ACHN (cell line): ENCODE data around the gene ANP32B.

ENCODE experiments used
- DNase-seq: peaks from one replicate; pipeline ENCODE4 v3.0.0-alpha.2; 2015
- in situ Hi-C: cut with HindIII; loops from 2 replicates; pipeline ENCODE4 v1.10.0; 2017; ENCODE audit warnings: low sequenced_read_pairs, low pct_ligation_motif_present, low pct_unique_long_range_greater_than_20kb

Gene ANP32B

DNA sequence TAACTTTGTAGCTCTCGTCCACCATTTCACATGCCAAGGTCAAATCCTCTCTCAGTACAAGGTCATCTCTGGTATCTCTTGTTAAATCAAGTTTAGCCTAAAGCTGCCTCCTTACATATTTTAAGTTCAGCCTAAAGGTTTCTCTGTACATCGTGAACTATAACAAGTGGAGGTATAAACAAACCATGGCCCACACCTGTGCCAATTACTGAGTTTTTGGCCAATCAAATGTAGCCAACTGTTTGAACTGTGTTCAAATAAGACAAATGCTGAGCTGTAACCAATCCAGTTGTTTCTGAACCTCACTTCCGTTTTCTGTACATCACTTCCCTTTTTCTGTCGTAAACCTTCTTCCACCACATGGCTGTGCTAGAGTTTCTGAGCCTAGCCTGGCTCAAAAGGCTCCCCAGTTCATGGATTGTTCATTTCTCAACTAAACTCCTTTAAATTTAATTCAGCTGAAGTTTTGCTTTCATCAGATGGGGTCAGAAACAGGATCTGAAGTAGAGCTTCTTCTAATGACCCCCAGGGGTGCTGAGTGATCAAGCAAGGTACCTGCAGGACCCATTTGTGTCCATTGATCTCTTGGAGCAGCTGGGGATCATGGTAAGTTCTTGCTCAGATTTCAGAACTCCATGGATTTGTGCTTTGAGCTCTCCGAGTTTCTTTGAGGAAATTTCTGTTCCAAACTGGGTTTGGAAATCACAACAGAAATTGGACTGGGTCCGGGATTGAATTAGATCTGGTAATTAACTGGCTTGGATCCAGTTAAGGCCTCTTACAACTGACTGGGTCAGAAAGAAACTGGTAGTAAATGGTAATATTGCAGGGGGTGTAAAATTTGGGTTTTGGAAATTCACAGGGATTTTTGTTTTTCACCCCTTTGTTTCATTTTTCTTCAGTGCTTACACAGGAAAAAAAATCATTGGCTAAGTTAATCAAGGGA is 62.4 kb downstream of the ANP32B start:
- no peak for DNase-seq
- in situ Hi-C loops = no loop called here

GRCh38 chr9:98046180-98046543 is 63.0 kb downstream of the ANP32B start:
- no peak for DNase-seq
- in situ Hi-C loops = no loop called here

- no peak for DNase-seq
- in situ Hi-C loops = no loop called here
Observed at GRCh38 chr9:98047002-98047401, 63.9 kb downstream of the ANP32B start.

GRCh38 chr9:98049288-98050072 is 66.3 kb downstream of the ANP32B start:
- in situ Hi-C loops = no loop called here
- DNase-seq = no peak

- in situ Hi-C loops = no loop called here
- no peak for DNase-seq
Observed at GRCh38 chr9:98050351-98050750, 67.2 kb downstream of the ANP32B start.

- in situ Hi-C loops = no loop called here
- DNase-seq = no peak
Observed at GRCh38 chr9:98054376-98054951, 71.3 kb downstream of the ANP32B start.

GRCh38 chr9:98056269-98057137 is 73.4 kb downstream of the ANP32B start, which contains the start of gene NANS:
NANS (plus strand) TSS chr9:98056732; CDS start chr9:98056809, 77 bp downstream.
- in situ Hi-C loops = no loop called here

DNA sequence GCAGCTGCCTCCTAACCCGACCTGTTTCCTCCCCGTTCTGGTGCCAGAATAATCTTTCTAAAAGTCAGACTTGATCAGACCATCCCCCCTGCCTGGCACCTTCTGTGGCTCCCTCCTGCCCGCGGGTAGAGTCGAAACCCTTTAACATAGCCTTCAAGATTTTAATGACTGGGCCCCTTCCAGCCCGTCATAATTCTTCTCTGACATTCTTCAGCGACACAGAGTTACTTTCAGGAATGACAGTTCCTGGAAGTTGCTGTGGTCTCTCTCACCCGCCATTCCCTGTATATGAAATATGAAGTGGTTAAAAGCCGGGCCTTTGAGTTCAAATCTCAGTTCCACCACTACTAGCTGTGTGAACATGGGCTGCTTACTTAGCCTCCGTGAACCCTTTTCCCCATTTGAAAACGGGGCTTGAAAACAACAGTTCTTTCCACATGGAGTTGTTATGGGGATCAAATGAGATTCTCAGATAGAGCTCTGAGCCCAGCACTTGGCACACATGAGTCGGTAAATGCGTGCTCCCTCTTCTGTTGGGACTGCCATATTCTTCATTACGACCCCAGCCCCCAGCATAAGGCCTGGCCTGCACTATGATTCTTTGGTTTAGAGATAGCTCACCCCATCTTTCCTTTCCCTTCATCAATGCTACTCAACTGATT is 74.1 kb downstream of the ANP32B start:
- in situ Hi-C loops = no loop called here
- DNase-seq = peak; percentile 19

More at GRCh38 chr9:98056269-98057137, 73.4 kb downstream of the ANP32B start, which contains the start of gene NANS:
- DNase-seq = peak; percentile 94

DNA sequence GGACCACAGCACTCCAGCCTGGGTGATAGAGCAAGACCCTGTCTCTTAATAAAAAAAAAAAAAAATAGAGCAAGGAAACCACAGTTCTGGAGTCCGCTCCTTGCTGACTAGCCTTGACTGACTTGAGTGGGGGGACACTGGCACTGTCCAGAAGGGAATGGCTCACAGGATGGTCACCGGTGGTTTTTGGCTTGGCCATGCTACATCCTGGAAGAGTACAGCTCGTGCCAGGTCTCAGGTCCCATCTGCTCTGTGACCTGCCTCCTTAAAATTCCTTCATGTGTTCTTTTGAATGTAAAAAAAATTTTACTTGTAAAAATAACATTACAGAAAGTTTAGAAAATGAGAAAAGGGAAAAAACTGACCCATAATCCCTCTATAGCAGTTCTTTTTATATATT is 79.0 kb downstream of the ANP32B start:
- in situ Hi-C loops = no loop called here

DNA sequence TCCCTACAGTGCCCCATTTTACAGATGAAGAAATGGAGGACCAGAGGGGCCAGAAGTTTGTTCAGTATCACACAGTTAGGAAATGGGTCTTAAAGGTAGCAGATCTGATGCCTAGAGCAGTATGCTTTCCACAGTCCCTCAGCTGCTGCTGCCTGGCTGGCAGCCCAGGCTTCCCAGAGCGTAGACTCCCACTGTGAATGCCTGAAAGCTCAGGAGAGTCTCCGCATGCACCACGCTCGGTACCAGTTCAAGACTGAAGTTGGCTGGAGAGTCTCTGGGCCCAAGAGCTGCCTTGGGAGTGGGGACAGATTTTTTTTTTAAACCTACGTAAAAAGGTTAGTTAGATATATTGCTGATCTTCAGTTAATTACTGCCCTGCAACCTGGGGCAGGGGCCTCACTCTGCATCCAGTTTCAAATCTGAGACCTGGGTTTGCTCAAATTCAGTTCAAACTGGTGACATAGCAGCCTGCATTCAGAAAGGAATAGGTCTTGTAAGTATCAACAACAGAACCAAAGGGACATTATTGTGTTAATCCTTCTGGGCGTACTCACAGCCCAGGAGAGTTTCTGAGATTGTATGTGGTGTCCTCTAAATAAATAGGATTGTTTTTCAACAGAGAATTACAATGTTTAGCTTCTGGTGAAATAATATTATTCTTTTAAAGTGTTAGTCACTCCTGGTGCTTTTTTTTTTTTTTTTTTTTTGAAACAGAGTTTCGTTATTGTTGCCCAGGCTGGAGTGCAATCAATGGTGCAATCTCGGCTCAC is 81.7 kb downstream of the ANP32B start:
- in situ Hi-C loops = no loop called here
- no peak for DNase-seq

More for the DNA sequence above, 79.0 kb downstream of the ANP32B start:
- no peak for DNase-seq
